ENCODE data around the gene BAHCC1.

DNA sequence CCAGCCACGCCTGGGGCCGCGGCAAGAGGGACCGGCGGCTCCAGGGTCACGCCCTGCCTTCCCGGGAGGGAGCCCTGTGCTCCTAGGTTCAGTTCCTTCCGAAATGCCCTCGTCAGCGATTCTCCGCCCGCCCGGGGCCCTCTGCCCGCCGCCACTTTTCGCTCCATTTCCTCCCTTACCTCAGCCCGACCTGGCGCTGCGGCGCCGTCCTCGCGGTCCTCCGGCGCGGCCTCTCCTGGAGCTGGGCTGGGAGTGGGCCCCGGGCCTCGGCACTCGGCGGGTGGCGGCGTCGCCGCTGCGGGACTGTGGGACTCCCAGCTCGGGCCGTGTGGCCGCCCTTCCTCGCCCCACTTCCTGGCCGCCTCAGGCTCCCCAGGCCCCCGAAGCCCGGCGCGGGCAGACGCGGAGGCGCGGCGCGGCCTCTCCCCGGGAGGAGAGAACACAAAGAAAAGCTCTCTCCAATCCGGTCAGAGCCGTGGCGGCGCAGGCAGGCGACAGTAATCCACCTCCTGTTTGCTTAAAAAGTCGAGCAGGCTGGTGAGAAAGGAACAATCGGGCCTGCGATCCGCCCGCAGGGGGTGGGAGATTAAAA is 1.6 kb downstream of the BAHCC1 start:
- TF ChIP-seq POLR2AphosphoS5 (IDR thresholded peaks at IDR 0.05) = no peak
- TF ChIP-seq POLR2A (IDR thresholded peaks at IDR 0.05) = no peak
- TF ChIP-seq, protein P1, sequence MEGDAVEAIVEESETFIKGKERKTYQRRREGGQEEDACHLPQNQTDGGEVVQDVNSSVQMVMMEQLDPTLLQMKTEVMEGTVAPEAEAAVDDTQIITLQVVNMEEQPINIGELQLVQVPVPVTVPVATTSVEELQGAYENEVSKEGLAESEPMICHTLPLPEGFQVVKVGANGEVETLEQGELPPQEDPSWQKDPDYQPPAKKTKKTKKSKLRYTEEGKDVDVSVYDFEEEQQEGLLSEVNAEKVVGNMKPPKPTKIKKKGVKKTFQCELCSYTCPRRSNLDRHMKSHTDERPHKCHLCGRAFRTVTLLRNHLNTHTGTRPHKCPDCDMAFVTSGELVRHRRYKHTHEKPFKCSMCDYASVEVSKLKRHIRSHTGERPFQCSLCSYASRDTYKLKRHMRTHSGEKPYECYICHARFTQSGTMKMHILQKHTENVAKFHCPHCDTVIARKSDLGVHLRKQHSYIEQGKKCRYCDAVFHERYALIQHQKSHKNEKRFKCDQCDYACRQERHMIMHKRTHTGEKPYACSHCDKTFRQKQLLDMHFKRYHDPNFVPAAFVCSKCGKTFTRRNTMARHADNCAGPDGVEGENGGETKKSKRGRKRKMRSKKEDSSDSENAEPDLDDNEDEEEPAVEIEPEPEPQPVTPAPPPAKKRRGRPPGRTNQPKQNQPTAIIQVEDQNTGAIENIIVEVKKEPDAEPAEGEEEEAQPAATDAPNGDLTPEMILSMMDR (IDR thresholded peaks at IDR 0.05) = no peak

All from prostate gland (tissue), 2 donors.